Measurements from ENCODE around the gene LMLN. TPM values are rescaled to one million over a fixed set of nuclear protein-coding genes. Genes with fewer than 3 reads are reported as not detected.

The LMLN gene
- total RNA-seq, 3 donors from 2014 or later, result 3.9 to 12.0 (median 5.0) TPM

GRCh38 chr3:197949191-197949777 is 10.7 kb upstream of the LMLN start:
- Histone ChIP-seq H3K36me3 (no peaks in the 10 kb centered on the region), H3K4me1 (peaks cover 0 to 4% of the 10 kb centered on the region in 2 donors), H3K9me3 (no peaks in the 10 kb centered on the region), H3K27me3 (no peaks in the 10 kb centered on the region), H3K4me3 (peak overlapping the region; percentile 65 to 74 (median 65)), H3K27ac (peak overlapping the region; percentile 91)
- TF ChIP-seq, protein P1, sequence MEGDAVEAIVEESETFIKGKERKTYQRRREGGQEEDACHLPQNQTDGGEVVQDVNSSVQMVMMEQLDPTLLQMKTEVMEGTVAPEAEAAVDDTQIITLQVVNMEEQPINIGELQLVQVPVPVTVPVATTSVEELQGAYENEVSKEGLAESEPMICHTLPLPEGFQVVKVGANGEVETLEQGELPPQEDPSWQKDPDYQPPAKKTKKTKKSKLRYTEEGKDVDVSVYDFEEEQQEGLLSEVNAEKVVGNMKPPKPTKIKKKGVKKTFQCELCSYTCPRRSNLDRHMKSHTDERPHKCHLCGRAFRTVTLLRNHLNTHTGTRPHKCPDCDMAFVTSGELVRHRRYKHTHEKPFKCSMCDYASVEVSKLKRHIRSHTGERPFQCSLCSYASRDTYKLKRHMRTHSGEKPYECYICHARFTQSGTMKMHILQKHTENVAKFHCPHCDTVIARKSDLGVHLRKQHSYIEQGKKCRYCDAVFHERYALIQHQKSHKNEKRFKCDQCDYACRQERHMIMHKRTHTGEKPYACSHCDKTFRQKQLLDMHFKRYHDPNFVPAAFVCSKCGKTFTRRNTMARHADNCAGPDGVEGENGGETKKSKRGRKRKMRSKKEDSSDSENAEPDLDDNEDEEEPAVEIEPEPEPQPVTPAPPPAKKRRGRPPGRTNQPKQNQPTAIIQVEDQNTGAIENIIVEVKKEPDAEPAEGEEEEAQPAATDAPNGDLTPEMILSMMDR (IDR thresholded peaks at IDR 0.05), result no peak
- TF ChIP-seq POLR2A (IDR thresholded peaks at IDR 0.05), result no peak
- TF ChIP-seq POLR2AphosphoS5 (IDR thresholded peaks at IDR 0.05), result no peak
- intact Hi-C loops (cut with DNase I; ENCODE audit: low total_unique reads), result no loop called here
- DNase-seq (ENCODE audit: low spot score in 2 of 2), result no peak

DNA sequence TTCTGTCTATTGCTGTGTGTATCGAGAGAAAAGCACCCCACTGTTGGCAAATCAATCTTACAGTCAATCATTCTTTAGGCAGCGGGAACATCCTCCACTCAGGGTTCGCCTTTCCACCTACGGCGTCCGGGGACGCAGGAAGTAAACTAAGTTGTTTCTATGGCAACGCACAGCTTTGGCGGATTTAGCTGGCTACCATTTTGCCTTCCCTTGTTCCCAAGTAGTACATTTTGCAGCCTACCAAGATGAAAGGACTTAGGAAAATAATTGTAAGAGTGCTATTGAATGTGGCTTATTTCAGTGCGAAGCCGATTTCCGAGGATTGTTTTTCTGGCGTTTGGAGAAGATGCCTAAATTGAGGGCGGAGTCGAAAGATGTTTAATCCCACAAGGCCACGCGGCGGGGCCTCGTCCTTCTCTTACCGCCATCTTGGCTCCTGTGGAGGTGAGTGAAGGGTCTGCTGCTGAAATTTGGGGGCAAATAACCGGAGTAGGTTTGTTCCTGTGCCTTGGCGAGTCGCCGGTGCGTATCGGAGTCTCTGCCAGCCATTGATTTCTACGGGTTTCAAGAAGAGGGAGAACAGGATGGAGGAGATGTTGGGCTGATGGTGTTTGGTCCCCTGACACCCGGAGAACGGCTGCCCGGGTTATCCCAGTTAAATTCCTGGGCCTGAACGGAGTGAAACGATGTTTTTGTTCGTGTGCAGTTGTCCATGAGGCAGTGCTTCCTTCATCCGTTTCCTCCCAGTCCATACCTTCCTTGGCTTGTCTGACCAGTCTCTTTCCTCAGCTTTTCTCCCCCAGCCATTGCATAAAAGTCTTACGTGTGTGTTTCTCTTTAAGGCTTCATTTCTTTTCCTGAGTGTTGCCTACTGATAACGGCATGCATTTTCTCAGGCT is 10.0 kb upstream of the LMLN start, which contains the start of gene RPL35A:
Gene RPL35A, plus strand, starts transcription at position 413 of the 899 bp plus-strand sequence. CDS start 778 bp downstream, outside the sequence.
- Histone ChIP-seq H3K27me3 (no peaks in the 10 kb centered on the region), H3K4me1 (peaks cover 0 to 4% of the 10 kb centered on the region in 2 donors), H3K9me3 (no peaks in the 10 kb centered on the region), H3K4me3 (peak within 1 kb of the TSS; percentile 65 to 74 (median 65)), H3K36me3 (no peaks in the 10 kb centered on the region), H3K27ac (peak within 1 kb of the TSS; percentile 91)
- TF ChIP-seq POLR2AphosphoS5 (IDR thresholded peaks at IDR 0.05) (peak; percentile 93 to 98 (median 98)), POLR2A (IDR thresholded peaks at IDR 0.05) (peak; percentile 81)
- TF ChIP-seq, protein P1 (IDR thresholded peaks at IDR 0.05), result peak in 1 of 3 donors; percentile 3
- DNase-seq (ENCODE audit: low spot score in 2 of 2), result peak; percentile 83 to 84
- intact Hi-C loops (cut with DNase I; ENCODE audit: low total_unique reads), result no loop called here

DNA sequence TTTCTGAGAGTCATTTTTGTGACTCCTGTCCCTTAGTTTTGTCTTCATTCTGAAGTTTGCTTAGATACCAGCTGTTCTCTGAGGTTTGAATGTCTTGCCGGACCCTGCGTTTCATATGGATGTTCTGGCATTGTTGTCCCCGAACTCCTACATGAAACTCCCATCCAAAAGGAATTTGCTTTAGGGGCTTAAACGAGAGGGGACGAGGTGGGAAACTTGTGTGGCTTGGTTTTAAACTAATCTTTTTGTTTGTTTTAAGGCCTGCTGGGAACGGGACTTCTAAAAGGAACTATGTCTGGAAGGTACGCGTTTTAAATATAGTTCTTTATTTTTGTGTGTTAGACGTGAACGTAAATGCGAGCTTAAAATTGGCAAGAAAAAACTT is 9.3 kb upstream of the LMLN start:
- Histone ChIP-seq H3K27ac (peak overlapping the region; percentile 91), H3K4me3 (peak overlapping the region; percentile 65 to 74 (median 65)), H3K4me1 (peaks cover 0 to 4% of the 10 kb centered on the region in 2 donors), H3K27me3 (no peaks in the 10 kb centered on the region), H3K36me3 (no peaks in the 10 kb centered on the region), H3K9me3 (no peaks in the 10 kb centered on the region)
- DNase-seq (ENCODE audit: low spot score in 2 of 2), result no peak
- intact Hi-C loops (cut with DNase I; ENCODE audit: low total_unique reads), result no loop called here
- TF ChIP-seq POLR2A (IDR thresholded peaks at IDR 0.05), result no peak
- TF ChIP-seq, protein P1 (IDR thresholded peaks at IDR 0.05), result no peak
- no peak for TF ChIP-seq POLR2AphosphoS5 (IDR thresholded peaks at IDR 0.05)

DNA sequence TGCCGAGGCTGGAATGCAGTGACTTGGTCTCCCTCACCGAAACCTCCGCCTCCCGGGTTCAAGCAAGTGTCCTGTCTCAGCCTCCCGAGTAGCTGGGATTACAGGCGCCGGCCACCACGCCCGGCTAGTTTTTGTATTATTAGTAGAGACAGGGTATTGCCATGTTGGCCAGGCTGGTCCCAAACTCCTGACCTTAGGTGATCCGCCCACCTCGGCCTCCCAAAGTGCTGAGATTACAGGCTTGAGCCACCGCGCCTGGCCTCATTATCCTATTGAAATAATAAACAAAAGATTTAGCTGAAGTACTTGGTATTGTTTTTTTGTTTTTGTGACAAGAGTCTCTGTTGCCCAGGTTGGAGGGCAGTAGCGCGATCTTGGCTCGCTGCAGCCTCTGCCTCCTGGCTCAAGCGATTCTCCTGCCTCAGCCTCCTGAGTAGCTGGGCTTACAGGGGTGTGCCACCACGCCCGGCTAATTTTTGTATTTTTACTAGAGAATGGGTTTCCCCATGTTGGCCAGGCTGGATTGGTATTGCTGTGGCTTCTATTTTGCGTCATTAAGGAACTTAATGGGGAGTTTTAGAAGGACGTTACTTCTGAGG is 8.5 kb upstream of the LMLN start:
- TF ChIP-seq POLR2AphosphoS5 (IDR thresholded peaks at IDR 0.05) (no peak), POLR2A (IDR thresholded peaks at IDR 0.05) (no peak)
- TF ChIP-seq, protein P1 (IDR thresholded peaks at IDR 0.05), result no peak
- Histone ChIP-seq H3K36me3 (no peaks in the 10 kb centered on the region), H3K4me3 (peak overlapping the region; percentile 65 to 74 (median 65)), H3K27me3 (no peaks in the 10 kb centered on the region), H3K27ac (peak overlapping the region; percentile 91), H3K9me3 (no peaks in the 10 kb centered on the region), H3K4me1 (peaks cover 0 to 4% of the 10 kb centered on the region in 2 donors)
- DNase-seq (ENCODE audit: low spot score in 2 of 2), result no peak
- intact Hi-C loops (cut with DNase I; ENCODE audit: low total_unique reads), result no loop called here

Measured in breast epithelium (tissue), 4 donors.